HG03103 (cell line): ENCODE results near the gene SCN1B.
"Not testable (repeated sequence)": the region's sequence is repeated elsewhere in the genome, so short reads cannot be mapped to it uniquely, and the experiment has no call there.

Source experiments
- ATAC-seq: cut with Tn5 transposase; IDR thresholded peaks from one replicate; pipeline ENCODE4 v1.9.1; 2021; ENCODE audit warnings: low read depth; ENCODE audit not compliant: unreplicated experiment

The SCN1B gene

DNA sequence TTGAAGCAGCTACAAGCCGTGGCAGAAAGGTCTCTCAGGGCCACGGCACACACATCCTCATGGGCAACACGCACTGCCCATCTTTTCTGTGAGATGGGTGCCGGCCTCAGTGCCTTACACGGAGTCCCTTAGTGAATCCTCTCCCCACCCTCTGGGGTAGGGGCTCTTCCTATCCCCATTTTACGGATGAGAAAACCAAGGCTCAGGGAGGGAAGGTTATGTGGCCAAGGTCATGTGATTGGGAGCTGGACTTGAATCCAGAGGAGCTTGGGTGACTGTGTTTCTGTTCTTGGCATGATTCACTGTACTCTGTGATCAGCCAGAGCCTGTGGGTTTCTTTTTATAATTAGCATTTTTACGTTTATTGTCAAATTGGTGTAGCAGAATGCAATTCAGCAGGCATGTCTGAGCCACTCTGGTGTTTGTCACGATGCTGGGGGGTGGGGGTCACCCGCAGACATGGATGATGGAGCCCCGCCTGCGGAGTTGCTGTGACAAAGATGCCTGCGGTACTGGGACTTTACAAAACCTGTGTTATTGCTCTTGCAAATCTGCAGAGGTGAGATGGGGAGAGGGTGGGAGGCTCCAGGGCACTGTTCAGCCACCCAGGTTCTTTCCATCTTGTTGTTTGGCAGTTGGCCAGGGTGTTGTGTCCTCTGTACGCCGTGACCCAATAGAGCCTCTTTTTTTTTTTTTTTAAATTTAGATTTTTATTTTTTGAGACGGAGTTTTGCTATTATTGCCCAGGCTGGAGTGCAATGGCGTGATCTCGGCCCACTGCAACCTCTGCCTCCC, 4.5 kb downstream of the SCN1B start:
- no peak for ATAC-seq

DNA sequence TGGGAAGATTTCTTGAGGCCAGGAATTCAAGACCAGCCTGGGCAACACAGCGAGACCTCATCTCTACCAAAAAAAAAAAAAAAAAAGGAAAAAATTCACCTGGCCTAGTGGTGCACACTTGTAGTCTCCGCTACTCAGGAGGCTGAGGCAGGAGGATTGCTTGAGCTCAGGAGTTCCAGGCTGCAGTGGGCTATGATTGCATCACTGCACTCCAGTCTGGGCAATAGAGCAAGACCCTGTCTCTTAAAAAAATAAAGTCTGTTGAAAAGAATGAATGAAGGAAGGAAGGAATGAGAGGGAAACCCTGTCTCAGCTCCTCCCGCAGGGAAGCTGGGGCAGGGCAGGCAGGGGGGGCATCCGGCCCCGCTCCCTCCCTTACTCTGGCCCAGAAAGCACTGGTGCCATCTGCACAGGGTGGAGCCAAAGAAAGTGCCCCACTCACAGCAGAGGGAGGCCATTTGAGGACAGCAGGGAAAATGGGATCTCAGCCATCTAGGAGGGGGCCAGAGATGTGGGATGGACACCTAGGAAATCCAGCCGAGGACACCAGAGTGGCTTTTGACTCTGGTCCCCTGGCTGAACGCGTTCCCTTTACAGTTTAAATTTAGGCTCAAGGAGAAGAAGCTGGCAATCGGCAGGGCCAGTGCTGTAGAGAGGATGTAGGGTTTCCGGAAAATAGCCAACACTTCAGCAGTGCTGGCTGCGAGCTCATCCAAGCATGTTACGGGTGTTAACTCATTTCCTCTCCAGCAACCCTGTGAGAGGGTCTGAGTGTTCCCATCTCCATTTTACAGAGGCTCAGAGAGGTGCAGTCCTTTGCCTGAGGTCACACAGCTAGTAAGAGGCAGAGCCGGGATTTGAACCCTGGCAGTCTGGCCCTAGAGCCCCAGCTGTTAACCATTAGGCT, 7.7 kb downstream of the SCN1B start:
- no peak for ATAC-seq

DNA sequence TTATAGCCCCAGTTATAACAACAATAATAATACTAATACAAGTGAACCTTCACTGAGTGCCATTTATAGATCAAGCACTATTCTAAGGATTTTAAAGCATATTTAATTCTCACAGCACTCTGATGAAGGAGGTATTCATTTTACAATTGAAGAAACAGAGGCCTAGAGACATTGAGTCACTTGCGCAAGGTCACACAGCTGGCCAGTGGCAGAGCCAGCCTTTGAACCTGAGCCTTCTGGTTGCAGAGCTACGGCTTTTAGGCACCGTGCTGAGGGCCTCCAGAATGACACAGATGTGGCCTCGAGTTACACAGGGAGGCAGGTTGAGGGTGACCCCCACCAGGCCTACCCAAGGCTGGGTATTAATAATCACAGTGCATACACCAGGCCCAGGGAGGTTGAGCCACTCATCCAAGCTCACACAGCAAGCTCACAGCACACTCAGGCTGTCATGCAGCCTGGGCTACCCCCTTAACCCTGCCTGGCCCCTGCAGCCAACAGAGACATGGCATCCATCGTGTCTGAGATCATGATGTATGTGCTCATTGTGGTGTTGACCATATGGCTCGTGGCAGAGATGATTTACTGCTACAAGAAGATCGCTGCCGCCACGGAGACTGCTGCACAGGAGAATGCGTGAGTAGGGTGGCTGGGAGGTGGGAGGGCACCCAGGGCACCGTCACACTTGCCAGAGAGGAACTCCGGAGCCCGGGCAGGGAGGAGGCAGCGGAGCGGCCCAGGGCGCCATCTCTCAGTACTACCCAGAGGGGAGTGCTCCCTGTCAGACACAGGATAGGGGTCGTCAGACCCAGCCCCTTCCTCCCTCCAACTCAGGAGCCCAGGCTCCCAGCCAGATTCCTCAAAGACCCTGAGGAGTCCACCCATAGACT, 8.6 kb downstream of the SCN1B start:
- no peak for ATAC-seq

DNA sequence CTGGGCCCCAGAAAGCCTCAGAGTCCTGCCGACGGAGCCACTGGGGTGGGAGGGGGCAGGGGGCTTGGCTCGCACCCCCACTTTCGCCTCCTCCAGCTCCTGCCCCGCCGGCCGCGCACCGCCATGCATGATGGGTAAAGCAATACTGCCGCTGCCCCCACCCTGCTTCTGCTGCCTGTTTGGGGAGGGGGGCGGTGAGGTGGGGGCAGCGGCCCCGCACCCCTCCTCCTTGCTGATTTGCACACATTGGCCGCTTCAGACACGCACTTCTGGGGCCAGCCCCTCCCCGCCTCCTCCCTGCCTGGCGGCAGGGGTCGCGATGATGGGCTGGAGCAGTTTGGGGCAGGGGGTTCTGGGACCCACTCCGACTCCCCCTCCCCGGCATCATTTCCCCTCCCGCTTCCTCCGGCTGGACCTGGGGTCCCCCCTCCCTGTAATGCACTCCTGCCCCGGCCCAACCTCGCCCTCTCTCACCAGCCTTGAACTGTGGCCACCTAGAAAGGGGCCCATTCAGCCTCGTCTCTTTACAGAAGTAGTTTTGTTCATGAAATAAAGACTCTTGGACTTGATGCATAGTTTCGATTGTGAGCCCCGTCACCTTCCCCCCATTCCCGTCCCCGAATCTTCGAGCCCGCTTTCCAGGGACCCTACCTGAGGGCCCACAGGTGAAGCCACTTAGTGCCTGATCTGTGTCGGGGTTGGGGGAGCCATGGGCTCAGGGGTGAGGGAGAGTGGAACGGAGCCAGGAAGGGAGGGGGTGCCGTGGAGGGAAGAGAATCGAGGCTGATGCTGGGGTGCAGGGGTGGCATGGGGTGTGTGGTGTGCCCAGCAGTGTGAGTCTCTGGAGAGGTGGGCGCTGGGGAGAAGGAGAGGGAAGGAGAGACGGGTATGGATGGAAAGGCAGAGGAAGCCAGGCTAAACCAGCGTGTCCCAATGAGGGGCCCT, 9.9 kb downstream of the SCN1B start:
- ATAC-seq = no peak

DNA sequence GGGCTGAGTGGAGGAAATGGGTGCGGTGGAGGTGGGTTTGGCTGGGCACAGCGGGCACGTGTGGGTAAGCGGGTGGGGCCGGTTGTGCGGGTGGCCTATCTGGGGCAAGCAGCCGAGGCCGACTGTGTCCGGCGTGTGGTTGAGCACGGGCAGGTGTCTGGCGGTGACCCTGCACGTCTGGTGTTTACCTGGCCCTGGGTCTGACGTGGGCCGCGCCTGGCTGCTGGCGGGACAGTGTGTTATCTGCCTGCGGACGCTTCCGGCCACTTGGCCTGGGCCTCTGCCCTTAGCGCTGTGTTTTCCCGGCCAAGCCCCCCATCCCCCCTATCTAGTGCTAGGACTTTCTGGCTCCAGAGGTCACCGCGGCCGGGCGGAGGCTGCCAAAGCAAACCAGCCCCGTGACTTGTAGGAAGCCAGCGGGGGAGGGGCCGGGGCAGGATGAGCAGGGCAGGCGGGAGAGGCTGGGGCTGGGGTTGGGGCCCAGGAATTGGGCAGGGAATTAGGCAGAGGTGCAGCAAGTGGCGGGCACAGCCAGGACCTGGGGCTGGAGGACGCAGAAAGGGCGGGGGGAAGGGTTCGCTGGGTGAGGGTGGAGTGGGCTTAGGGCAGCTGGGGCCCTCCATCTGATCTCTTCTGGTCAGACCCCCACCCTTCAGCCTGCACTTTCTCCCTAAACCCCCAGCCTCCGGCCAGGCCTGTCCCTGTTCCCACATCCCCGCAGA, 10.7 kb downstream of the SCN1B start:
- ATAC-seq = no peak

DNA sequence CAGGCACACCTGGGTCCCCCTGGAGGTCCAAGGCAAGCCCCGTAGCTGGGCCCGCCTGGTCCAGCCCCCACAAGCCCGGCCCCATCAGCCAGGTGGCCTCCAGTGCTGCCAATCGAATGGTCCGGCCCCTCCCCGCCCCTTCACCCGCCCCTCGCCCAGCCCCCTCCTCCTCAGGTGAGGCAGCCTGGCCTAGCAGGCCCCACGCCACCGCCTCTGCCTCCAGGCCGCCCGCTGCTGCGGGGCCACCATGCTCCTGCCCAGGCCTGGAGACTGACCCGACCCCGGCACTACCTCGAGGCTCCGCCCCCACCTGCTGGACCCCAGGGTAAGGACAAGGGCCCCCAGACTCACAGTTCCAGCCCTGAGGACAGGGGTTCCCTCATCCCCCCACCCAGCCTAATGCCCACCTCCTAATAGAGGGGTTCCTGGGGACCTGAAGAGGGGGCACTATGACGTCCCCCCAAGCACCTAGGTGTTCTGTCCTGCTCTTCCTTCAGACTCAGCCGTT, 11.3 kb downstream of the SCN1B start, which contains the start of gene HPN:
HPN (plus strand) TSS at position 174 of the 508 bp plus-strand sequence. CDS start 786 bp downstream, outside the sequence.
- no peak for ATAC-seq

DNA sequence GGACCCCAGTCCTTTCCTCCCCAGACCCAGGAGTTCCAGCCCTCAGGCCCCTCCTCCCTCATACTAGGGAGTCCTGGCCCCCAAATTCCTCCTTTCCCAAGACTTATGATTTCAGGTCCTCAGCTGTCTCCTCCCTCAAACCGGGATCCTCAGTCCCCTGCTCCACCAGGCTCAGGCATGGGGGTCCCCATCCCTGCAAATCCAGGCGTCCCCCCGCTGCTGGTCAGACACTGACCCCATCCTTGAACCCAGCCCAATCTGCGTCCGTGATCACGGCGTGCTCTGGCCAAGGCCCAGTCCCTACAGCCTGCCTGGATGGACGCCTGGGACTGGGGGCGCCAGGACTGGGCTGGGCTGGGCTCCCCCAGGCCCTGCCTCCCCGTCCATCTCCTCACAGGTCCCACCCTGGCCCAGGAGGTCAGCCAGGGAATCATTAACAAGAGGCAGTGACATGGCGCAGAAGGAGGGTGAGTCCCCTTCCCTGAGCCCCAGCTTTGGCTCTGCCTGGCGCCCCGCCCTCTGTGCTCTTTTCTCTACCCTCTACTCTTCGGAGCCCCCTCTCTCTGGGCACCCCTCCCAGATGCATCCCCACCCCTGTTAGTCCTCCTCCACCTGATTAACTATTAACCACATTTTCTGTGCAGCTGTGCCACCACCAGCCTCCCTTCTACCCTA, 11.9 kb downstream of the SCN1B start:
- no peak for ATAC-seq

DNA sequence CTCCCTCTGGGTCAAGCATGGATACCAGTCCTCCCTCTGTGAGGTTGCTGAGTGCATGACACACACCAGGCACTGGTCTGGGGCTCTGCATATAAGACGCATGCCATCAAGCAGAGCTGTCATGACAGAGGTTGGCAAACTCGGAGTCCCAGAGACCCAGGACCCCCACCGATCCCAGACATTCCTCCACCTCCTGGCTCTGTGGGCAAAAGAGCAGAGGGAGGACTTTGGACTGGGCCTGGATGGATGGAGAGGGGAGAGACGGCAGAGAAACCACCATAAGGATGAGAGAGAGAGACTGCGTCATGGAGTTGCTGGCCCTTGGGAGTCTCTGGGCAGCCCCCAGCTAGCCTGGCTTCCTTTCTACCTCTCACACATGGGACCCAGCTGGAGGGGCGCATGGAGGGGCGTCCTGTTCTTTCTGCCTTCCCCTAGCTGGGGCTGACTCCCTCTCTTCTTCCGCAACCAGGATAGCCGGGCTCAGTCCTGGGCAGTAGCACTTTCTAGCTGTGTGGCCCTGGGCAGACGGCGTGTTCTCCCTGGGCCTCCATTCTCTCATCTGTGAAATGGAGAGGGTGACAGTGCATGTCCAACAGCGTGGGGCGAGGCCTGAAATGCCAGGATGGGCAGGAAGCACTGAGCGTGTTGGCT, 12.8 kb downstream of the SCN1B start:
- no peak for ATAC-seq

DNA sequence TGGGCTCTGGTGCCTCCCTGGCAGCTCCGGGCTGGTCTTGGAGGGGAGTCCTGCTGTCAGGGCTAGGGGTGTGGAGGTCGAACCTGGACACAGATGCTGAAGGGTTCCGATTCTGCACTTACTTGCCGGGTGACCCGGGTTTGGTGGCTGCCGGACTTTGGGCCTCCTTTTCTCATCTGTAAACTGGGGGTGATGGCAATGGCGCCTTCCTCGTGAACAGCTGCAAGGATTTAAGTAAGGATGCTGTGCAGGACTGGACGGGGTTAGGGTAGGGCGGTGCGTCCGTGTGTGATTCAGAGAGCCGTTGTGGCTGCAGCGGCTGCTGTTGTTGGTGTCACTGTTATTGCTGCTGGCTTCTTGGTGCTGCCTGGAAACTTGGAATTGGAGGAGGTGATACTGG, 13.6 kb downstream of the SCN1B start:
- no peak for ATAC-seq

DNA sequence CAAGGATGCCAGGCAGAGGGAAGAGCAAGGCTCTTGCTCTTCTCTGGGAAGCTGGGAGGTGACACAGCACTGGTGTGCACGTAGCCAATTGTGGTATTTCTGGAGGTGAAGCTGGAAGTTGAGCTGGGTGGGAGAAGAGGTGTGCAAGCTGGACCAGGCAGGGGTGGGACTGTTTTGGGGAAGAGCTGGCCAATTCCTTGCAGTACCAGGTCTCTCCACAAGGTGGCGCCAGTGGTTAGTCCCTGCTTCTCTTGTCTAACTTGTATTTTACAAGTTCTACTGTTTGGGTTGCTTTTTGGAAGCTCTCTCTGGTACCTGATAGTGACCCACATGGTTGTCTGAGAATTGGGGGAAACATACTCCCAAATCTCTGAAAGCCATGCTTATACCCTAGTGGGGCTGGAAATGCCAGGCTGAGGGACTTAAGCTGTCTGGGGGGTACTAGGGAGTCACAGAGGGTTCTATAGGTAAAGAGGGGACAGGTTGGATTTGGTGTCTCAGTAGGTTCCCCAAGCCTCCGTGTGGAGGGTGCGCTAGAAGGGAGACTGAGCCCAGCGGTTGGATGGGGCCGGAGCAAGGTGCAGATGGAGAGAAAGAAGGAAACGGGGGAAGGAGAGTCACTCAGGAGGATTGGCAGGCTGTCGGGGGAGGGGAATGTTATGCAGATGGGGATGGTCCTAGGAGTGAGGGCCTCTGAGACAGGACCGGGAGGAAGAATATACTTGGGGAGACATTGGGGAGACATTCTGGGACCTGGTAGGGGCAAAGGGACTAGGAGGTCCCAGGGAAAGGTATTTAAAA, 14.2 kb downstream of the SCN1B start:
- ATAC-seq = no peak

DNA sequence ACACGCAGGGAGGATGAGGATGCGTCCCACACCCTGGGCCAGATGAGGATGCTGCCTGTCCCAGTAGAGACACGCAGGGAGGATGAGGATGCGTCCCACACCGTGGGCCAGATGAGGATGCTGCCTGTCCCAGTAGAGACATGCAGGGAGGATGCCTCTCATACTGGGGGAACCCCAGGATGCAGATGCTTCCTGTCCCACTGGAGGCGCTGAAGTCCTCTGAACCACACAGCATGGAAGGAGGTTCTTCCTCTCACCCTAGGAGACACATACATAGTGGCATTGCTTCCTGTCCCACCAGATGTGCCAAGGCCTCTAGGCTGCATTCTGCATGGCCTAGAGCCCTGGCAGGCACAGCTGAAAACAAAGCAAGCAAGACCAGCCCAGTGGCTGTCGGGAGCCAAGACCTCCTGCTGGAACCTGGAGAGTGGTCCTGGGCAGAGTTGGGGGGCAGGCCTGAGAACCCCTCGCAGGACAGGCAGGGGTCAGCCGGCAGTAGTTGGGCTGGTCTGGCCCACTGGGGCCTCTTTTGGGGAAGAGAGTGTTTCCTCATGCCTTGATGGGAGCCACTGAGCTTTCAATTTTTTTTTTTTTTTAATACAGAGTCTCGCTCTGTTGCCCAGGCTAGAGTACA, 15.5 kb downstream of the SCN1B start:
- peak; percentile 67 for ATAC-seq

DNA sequence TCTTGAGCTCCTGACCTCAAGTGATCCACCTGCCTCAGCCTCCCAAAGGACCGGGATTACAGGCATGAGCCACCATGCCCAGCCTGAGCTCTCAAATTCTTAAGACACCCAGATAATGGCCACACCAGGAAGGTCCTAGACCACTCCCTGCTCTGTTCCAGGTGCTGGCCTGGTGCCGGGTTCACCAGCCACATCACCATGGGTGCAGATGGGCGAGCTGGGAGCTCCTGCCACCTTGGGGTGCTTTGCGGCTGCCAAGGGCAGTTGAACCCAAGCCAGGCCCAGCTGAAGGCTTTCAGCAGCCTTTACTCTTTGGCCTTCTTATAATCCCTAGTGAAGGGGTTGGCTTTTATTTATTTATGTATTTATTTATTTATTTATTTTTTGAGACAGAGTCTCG, 16.2 kb downstream of the SCN1B start:
- ATAC-seq = no peak

DNA sequence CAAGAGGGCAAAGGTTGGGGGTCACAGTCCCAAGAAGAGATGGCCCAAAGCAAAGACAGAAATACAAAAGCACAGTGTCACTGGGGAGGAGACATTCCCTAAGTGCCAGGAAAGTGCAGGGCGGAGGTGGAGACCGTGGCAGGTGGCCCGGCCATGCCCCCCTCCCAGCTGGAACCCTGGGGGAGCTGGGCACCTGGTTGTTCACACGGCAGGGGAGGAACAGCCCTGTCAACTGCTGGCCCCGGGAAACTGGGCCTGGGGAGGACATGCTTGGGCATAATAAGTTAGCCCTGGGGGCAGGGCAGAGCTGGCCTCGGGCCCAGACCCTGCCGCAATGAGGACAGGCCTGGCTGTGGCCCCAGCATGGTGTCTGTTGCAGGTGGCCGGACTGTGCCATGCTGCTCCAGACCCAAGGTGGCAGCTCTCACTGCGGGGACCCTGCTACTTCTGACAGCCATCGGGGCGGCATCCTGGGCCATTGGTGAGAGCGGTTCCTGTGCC, 18.7 kb downstream of the SCN1B start:
- no peak for ATAC-seq

DNA sequence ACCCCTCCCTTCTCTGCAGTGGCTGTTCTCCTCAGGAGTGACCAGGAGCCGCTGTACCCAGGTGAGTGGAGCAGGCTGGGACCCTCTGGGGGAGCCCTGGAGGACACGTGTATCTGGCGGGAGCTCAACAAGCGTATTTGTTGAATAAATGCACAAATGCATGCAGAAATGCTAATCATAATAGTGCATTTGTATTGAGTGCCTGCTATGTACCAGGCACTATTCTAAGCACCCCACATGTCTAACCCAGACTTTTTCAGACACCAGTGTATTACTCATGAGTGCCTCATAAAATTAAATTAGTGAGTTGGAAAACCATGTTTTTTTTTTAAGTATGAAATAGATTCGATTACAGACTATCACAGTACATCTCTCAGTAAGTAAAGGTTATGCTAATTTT, 19.2 kb downstream of the SCN1B start:
- ATAC-seq = no peak

DNA sequence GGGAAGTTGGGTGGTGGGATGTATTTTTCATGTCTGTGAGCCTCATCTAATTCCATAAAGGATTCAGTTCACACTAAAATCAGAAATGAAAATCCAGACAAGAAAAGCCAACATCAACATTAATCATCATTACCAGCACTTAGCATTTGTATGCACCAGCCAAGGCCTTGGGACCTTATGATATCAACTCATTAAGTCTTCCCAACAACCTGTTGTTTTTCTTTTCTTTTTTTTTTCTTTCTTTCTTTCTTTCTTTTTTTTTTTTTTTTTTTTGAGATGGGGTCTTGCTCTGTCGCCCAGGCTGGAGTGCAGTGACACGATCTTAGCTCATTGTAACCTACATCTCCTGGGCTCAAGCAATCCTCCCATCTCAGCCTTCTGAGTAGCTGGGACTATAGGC, 20.4 kb downstream of the SCN1B start:
- not testable (repeated sequence) for ATAC-seq

DNA sequence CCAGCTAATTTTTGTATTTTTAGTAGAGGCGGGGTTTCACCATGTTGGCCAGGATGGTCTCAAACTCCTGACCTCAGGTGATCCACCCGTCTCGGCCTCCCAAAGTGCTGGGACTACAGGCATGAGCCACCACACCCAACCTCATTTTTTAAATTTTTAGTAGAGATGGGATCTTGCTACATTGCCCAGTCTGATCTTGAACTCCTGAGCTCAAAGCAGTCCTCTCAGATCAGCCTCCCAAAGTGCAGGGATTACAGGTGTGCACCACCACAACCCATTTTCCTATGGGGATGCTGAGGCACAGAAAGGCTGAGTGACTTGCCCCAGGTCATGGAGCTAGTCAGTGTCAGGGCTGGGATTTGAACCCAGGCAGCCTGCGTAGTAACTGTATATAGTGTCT, 21.0 kb downstream of the SCN1B start:
- ATAC-seq = not testable (repeated sequence)
